HL-60/S4 treated with retinoic acid at 250 ng/mL for 4 days and 3 days (cell line): ENCODE results near the gene MFSD2A.
"Not testable (repeated sequence)": the region's sequence is repeated elsewhere in the genome, so short reads cannot be mapped to it uniquely, and the experiment has no call there.

Experiments used
- in situ Hi-C: fragments of 300-500 bp; cut with MboI; formaldehyde crosslinking; loops from 2 replicates; pipeline ENCODE4 v1.7.0; 2022; ENCODE audit warnings: low sequenced_read_pairs

MFSD2A gene

GRCh38 chr1:39965044-39965443, 10.1 kb downstream of the MFSD2A start:
- in situ Hi-C loops = no loop called here

GRCh38 chr1:39969048-39969447, 14.1 kb downstream of the MFSD2A start:
- in situ Hi-C loops = no loop called here

DNA sequence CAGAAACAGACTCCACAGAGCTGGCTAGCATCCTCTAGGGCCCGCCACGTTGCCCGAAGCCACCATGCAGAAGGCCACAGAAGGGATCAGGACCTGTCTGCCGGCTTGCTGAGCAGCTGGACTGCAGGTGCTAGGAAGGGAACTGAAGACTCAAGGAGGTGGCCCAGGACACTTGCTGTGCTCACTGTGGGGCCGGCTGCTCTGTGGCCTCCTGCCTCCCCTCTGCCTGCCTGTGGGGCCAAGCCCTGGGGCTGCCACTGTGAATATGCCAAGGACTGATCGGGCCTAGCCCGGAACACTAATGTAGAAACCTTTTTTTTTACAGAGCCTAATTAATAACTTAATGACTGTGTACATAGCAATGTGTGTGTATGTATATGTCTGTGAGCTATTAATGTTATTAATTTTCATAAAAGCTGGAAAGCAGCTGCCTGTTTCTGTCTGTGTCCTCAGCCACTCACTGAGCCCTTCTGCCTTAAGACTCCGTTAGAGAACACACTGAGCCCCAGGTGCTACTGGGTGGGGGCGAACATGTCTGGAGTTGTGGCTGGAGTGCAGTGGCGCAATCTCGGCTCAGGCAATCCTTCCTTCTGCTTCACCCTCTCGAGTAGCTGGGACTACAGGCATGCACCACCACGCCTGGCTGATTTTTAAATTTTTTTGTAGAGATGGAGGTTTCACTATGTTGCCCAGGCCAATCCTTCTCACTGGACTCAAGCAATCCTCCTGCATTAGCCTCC, 14.8 kb downstream of the MFSD2A start:
- in situ Hi-C loops = loop anchor here (10.0 kb wide), 1 partner anchor 155 kb away; no protein-coding TSS in a partner anchor

DNA sequence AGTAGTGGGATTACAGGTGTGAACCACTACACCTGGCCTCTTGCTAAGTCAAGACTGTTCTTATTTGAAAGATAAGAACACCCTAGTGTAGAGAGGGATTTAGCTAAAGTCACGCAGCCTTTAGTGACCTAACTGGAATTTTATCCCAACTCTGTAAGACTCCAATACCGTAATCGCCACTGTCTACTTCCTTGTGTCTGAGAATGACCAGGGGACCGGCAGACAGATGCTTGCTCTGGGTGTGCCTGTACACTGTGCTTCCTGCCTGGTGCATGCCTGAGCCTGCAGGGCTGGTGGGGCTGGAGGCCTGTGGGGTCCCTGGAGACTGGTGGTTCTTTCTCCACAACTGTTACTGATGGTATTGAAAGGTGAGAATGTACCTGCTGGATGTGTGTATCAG, 15.3 kb downstream of the MFSD2A start:
- in situ Hi-C loops = loop anchor here (10.0 kb wide), 1 partner anchor 155 kb away; no protein-coding TSS in a partner anchor

GRCh38 chr1:39971138-39971537, 16.2 kb downstream of the MFSD2A start:
- in situ Hi-C loops = loop anchor here (10.0 kb wide), 1 partner anchor 156 kb away; no protein-coding TSS in a partner anchor

DNA sequence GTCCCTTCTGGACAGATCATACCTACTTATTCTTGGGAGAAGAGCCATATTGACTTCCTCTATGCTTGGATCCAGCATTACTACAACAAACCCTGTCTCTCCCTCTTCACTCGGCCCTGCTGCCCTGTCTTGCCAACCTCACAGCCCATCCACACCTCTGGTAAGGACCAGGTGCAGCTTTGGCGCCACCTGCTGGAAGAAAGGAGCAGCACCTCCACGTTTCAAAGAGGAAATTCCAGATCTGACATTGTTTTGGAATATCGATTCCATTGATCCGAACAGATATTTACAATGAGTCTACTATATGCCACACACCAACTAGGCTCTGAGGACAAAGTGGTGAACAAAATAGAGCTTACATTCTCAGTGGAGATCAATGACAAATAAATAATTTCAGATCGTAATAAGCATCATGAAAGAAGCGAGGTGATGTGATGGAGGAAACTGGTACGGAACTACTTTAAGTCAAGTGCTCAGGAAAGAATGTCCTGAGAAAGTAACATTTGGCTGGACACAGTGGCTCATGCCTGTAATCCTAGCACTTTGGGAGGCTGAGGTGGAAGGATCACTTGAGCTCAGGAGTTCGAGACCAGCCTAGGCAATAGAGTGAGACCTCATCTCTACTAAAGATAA, 18.7 kb downstream of the MFSD2A start:
- in situ Hi-C loops = loop anchor here (10.0 kb wide), 1 partner anchor 159 kb away; no protein-coding TSS in a partner anchor

- in situ Hi-C loops = loop anchor here (10.0 kb wide), 1 partner anchor 162 kb away; no protein-coding TSS in a partner anchor
Measured at GRCh38 chr1:39976732-39977131, 21.8 kb downstream of the MFSD2A start.

DNA sequence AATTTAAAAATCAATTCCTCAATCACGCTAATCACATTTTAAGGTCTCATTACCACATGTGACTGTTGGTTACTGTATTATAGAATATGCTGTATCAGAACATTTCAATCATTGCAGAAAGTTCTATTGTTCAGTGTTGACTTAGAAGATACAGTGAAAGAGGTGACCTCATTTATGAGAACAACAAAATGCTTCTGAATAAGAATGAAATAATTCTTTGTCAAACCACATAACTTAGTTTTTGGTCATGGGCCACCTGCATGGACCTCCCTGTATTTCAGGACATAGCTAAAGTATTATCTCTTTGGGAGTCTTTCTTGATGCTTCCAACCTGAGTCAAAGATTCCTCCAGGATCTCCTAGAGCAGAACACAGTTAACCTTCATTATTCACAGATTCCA, 22.3 kb downstream of the MFSD2A start:
- in situ Hi-C loops = loop anchor here (10.0 kb wide), 1 partner anchor 162 kb away; no protein-coding TSS in a partner anchor

GRCh38 chr1:39979654-39980053, 24.7 kb downstream of the MFSD2A start:
- in situ Hi-C loops = loop anchor here (10.0 kb wide), 1 partner anchor 165 kb away; no protein-coding TSS in a partner anchor

DNA sequence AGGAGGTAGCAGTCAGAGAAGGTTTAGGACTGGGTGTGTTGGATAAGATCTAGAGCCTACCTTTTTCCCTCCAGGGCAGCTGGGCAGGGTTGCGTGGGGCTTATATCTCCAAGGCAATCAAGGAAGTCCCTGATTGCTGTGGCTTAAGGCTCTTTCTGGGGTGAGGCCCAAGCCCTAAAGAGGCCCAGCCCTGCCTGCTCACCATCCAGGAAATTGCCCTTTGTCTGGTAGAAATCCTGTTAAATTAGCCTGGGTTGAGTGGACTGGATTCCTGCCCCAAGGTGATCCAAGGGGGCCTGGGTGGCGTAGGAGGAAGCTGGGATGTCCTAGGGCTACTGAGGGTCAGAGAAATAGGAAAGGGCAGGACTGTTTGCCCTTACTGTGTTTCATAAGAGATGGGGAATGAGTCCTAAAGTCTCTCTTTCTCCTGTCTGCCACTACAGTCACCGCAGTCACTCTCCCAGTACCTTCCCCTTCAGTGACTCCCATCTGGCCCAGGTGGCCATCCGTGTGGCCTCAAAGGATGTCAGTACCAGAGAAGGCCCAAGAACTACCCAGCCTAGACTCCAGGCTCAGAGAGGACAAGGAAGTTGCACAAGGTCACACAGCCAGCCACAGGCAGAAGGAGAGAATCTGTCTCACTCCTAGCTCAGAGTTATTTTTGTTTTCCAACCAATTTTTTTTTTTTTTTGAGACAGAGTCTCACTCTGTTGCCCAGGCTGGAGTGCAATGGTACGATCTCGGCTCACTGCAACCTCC, 25.8 kb downstream of the MFSD2A start:
- in situ Hi-C loops = no loop called here

DNA sequence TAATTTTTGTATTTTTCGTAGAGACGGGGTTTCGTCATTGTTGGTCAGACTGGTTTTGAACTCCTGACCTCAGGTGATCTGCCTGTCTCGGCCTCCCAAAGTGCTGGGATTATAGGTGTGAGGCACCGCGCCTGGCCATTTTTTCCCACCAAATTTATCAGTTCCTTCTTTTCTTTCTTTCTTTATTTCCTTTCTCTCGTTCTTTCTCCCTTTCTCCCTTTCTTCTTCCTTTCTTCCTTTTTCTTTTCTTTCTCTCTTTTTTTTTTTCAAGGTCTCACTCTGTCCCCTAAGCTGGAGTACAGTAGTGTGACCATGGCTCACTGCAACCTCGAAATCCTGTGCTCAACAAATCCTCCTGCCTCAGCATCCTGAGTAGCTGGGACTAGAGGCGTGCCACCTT, 26.4 kb downstream of the MFSD2A start:
- in situ Hi-C loops = no loop called here

DNA sequence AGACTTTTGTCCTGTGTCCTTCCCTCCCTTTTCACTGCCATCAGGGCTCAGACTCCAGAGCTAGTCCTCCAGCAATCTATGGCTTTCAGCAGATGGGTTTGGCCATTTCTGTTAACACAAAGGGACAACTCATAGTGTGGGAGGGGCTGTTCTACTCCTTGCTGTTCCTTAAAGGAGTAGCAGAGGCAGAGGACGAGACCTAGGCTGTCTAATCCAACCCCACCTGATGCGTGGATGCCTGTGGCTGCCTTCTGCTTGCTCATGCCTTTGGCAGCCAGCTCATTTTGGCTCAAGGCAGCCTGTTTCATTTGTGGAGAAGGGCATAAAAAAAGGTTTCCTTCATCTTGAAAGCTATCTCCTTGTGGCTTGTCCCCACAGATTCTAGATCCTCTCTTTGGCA, 27.0 kb downstream of the MFSD2A start:
- in situ Hi-C loops = no loop called here

- in situ Hi-C loops = not testable (repeated sequence)
Measured at GRCh38 chr1:39984480-39984879, 29.5 kb downstream of the MFSD2A start.

DNA sequence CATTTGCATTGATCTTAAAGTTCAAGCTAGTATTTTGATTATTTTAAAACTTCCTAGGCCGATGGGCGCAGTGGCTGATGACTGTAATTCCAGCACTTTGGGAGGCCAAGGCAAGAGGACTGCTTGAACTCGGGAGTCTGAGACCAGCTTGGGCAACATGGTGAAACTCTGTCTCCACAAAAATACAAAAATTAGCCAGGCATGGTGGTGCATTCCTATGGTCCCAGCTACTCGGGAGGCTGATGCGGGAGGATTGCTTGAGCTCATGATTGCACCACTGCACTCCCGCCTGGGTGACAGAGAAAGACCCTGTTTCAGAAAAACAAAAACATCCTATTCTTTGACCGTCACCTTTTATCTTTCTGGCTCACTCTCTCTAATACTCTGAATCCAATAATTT, 30.0 kb downstream of the MFSD2A start:
- in situ Hi-C loops = no loop called here

DNA sequence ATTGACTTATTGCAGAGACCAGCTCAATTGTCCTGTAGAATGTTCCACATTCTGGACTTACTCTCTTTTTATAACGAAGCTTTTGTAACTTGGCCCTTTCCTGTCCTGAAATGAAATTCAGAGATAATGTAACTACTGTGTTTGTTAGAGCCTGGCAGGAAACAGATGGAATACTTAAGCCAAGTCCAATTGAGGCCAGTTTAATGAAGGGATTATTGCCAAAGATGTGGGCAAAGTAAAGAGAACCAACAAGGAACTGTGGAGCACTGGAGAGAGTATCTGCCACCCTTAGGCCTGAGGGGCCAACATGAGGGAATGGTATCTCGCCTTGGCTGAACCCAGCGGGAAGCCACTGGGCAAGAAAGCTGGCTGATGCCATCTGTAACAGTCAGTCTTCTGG, 32.9 kb downstream of the MFSD2A start:
- in situ Hi-C loops = no loop called here

- in situ Hi-C loops = no loop called here
Measured at GRCh38 chr1:39988618-39989343, 33.8 kb downstream of the MFSD2A start.

DNA sequence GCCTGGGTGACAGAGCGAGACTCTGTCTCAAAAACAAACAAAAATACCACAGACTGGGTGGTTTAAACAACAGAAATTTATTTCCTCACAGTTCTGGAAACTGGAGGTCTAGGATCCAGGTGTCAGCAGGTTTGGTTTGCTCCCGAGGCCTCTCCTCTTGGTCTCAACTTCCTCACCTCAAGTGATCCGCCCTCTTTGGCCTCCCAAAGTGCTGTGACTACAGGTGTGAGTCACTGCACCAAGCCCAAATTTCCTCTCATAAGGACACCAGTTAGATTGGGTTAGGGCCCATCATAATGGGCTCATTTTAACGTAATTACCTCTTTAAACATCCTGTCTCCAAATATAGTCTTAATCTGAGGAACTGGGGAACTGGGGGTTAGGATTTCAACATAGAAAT, 35.5 kb downstream of the MFSD2A start:
- in situ Hi-C loops = no loop called here

DNA sequence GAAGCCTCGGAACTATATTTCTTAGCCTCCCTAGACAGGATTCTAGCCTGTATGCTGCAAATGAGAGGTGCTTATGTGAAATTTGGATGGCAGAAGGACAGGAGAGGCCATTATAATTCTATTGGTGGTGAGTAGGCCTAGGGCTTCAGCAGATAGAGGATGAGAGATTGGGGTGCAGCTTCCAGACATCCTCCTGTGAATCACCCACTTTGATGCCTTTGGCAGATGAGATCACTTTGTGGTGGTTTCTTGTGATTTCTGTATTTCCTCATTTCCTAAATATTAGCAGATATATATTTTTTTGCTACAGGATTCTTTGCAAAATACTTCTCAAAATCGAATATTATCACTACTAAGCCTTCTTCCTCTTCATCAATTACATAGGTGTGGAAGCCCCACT, 37.3 kb downstream of the MFSD2A start:
- in situ Hi-C loops = no loop called here

DNA sequence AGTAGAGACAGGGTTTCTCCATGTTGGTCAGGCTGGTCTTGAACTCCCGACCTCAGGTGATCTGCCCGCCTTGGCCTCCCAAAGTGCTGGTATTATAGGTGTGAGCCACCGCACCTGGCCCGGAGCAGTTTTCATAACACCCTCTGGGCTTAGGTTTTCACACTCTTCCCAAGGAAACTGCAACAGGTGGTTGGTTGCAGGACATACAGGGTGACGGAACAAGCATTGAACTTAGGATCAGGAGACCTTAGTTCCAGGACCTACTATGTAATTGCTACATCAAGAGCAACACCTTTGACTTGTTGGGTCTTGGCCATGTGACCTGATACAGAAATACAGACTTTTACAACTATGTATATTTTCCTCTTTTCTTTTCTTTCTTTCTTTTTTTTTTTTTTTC, 37.9 kb downstream of the MFSD2A start:
- in situ Hi-C loops = no loop called here

- in situ Hi-C loops = no loop called here
Measured at GRCh38 chr1:39995973-39996393, 41.0 kb downstream of the MFSD2A start.
